Measurements from ENCODE around the gene CDC45.

GRCh38 chr22:19526702-19527111 lies 47.0 kb downstream of the CDC45 start:
- no peak for TF ChIP-seq CTCF (IDR thresholded peaks at IDR 0.05)
- TF ChIP-seq POLR2A (IDR thresholded peaks at IDR 0.05), result no peak
